Transverse colon (tissue), 4 donors: ENCODE results near the gene B3GNT8.

Source experiments
- EP300 ChIP-seq: sonication (generic); formaldehyde crosslinking; IDR thresholded peaks from one replicate; pipeline ENCODE4 v1.6.1; 2017; ENCODE audit warnings: antibody characterized with exemption, low read depth
- POLR2A ChIP-seq: fragments of 450-650 bp; IDR thresholded peaks from one replicate; pipeline ENCODE4 v1.6.1; 2016; ENCODE audit warnings: antibody characterized with exemption, mild to moderate bottlenecking, moderate library complexity
- POLR2AphosphoS5 ChIP-seq, 3 donors: sonication (generic); formaldehyde crosslinking; IDR thresholded peaks; one replicate each; pipeline ENCODE4 v1.6.1; 2016; ENCODE audit warnings: antibody characterized with exemption in 3 of 3
- TF ChIP-seq, protein P1 (sequence below), 5 experiments: fragments of 200-600 bp in 3 of 5; fragments of 450-650 bp in 2 of 5; sonication (generic) in 3 of 5; IDR thresholded peaks; 1 replicate in 2 of 5; 2 replicates in 3 of 5; pipeline ENCODE4 v1.5.1; 2016 to 2017; ENCODE audit warnings: antibody characterized with exemption in 5 of 5, inconsistent platforms in 3 of 5, mild to moderate bottlenecking in 2 of 5, moderate library complexity in 1 of 5

DNA sequence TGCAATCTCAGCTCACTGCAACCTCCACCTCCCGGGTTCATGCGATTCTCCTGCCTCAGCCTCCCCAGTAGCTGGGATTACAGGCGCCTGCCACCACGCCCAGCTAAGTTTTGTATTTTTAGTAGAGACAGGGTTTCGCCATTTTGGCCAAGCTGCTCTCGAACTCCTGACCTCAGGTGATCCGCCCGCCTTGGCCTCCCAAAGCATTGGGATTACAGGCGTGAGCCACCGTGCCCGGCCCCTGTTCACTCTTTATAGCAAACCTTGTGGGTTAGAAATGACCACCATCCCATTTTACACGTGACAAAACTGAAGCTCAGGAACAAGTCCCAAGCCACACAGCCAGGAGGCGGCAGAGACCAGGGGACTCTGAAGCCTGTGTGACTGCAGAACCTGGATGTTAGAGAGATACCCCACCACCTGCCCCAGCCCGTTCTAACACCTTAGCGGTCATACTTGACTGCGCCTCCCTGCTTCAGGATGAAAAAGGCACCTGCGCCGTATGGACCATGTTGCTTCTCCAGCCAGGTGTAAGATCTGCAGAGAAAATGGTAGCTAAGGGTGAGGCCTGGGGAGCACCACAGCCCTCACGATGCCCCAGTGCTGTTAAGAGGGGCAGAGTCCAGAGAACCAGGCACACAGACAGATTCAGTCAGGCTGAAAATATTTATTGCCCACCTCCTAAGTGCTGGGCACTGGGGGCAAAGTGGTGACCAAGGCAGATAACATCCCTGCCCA lies 8.9 kb upstream of the B3GNT8 start:
- TF ChIP-seq, protein P1, sequence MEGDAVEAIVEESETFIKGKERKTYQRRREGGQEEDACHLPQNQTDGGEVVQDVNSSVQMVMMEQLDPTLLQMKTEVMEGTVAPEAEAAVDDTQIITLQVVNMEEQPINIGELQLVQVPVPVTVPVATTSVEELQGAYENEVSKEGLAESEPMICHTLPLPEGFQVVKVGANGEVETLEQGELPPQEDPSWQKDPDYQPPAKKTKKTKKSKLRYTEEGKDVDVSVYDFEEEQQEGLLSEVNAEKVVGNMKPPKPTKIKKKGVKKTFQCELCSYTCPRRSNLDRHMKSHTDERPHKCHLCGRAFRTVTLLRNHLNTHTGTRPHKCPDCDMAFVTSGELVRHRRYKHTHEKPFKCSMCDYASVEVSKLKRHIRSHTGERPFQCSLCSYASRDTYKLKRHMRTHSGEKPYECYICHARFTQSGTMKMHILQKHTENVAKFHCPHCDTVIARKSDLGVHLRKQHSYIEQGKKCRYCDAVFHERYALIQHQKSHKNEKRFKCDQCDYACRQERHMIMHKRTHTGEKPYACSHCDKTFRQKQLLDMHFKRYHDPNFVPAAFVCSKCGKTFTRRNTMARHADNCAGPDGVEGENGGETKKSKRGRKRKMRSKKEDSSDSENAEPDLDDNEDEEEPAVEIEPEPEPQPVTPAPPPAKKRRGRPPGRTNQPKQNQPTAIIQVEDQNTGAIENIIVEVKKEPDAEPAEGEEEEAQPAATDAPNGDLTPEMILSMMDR (IDR thresholded peaks at IDR 0.05), result no peak
- TF ChIP-seq POLR2A, result no peak
- TF ChIP-seq POLR2AphosphoS5 (IDR thresholded peaks at IDR 0.05), result no peak
- TF ChIP-seq EP300, result no peak
